Erythroblast (primary cell): ENCODE measurements around the gene SCFD2.

Experiments used
- GATA1 ChIP-seq: IDR thresholded peaks from 2 replicates; pipeline ENCODE4 v1.6.1; 2011; ENCODE audit warnings: low read depth, mild to moderate bottlenecking, control low read depth, low read length, moderate library complexity
- POLR2A ChIP-seq: IDR thresholded peaks from 2 replicates; pipeline ENCODE4 v1.6.1; 2011; ENCODE audit warnings: mild to moderate bottlenecking, low read length

DNA sequence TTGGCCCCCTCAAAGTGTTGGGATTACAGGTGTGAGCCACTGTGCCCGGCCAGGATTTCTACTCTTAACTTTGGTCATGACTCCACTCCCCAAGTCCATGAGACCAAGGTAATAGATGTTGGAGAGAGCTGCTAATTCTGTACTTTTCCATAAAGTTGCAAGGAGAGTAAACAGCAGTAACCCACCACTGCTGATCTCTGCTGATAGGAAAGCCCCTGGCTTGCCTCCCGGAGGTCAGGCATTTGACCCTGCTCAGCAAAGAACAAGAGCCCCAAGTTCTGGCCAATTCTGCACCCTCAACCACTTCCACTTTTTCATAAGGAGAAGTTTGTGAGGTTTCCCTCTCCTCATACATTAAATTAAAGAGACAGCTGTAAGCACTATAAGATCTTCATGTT, 360.7 kb downstream of the SCFD2 start:
- no peak for TF ChIP-seq POLR2A
- no peak for TF ChIP-seq GATA1
